ENCODE results near the gene NPC1L1. TPM values are rescaled to one million over a fixed set of nuclear protein-coding genes. Genes with fewer than 3 reads are reported as not detected.

Gene NPC1L1
- total and polyA plus RNA-seq, 9 donors = 0.05 to 0.28 (median 0.22) TPM

DNA sequence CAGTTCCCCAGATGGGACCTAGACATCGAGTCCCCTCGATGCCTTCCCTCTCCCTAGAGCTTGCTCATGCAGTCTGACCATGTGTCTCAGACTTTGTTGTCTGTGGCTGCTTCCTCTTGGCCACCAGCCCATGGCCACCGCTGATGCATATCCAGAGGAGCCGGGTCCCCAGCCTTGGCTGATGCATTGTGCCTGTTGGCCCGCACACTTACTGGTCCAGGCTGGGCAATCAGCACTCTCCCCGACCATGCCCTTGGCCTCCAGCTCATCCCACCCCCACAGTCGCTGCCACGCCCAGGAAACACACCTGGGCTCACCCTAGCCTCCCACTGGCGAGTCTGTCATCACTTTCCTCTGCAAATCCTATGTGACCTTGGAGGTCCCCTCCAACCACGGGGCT is 10.1 kb downstream of the NPC1L1 start:
- no peak overlapping the region for H3K27ac ChIP-seq
- H3K4me1 ChIP-seq (ENCODE audit: insufficient read depth) = no peaks in the 10 kb centered on the region
- intact Hi-C loops (cut with DNase I) = no loop called here
- no peaks in the 10 kb centered on the region for H3K36me3 ChIP-seq
- no peak for DNase-seq
- 57 to 75% (median 66%) methylated on average over 10 of the region's 10 CpGs for WGBS, 3 donors
- H3K9me3 ChIP-seq = no peaks in the 10 kb centered on the region
- no peak overlapping the region for H3K4me3 ChIP-seq
- no peaks in the 10 kb centered on the region for H3K27me3 ChIP-seq
- TF ChIP-seq, protein P1, sequence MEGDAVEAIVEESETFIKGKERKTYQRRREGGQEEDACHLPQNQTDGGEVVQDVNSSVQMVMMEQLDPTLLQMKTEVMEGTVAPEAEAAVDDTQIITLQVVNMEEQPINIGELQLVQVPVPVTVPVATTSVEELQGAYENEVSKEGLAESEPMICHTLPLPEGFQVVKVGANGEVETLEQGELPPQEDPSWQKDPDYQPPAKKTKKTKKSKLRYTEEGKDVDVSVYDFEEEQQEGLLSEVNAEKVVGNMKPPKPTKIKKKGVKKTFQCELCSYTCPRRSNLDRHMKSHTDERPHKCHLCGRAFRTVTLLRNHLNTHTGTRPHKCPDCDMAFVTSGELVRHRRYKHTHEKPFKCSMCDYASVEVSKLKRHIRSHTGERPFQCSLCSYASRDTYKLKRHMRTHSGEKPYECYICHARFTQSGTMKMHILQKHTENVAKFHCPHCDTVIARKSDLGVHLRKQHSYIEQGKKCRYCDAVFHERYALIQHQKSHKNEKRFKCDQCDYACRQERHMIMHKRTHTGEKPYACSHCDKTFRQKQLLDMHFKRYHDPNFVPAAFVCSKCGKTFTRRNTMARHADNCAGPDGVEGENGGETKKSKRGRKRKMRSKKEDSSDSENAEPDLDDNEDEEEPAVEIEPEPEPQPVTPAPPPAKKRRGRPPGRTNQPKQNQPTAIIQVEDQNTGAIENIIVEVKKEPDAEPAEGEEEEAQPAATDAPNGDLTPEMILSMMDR (IDR thresholded peaks at IDR 0.05) = no peak
- TF ChIP-seq POLR2A (IDR thresholded peaks at IDR 0.05) (no peak), EP300 (IDR thresholded peaks at IDR 0.05) (no peak)

DNA sequence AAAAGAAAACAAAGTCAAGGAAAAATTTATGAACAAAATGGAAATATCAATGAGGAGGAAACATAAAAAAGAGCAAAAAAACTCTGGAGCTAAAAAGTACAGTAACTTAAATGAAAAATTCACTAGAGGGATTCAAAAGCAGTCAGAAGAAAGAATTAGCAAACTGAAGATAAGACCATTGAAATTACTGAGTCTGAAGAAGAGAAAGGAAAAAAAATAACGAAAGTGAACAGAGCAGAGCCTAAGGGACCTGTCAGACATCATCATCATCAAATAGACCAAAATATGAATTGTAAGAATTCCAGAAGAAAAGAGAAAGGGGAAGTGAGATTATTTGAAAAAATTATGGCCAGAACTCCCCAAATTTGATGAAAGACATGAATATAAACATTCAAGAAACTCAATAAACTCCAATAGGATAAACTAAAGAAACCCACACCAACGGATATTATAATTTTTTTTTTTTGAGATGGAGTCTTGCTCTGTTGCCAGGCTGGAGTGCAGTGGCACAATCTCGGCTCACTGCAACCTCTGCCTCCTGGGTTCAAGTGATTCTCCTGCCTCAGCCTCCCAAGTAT is 16.2 kb downstream of the NPC1L1 start:
- Histone ChIP-seq H3K9me3 (peaks cover 0 to 3% of the 10 kb centered on the region in 2 donors), H3K27ac (no peak overlapping the region), H3K4me1 (ENCODE audit: insufficient read depth) (no peaks in the 10 kb centered on the region), H3K27me3 (no peaks in the 10 kb centered on the region), H3K4me3 (no peak overlapping the region), H3K36me3 (no peaks in the 10 kb centered on the region)
- no peak for TF ChIP-seq POLR2A (IDR thresholded peaks at IDR 0.05)
- TF ChIP-seq EP300 (IDR thresholded peaks at IDR 0.05) = no peak
- TF ChIP-seq, protein P1 (IDR thresholded peaks at IDR 0.05) = no peak
- 72 to 83% (median 76%) methylated on average over 3 of the region's 3 CpGs for WGBS, 3 donors
- no peak for DNase-seq
- intact Hi-C loops (cut with DNase I) = no loop called here

DNA sequence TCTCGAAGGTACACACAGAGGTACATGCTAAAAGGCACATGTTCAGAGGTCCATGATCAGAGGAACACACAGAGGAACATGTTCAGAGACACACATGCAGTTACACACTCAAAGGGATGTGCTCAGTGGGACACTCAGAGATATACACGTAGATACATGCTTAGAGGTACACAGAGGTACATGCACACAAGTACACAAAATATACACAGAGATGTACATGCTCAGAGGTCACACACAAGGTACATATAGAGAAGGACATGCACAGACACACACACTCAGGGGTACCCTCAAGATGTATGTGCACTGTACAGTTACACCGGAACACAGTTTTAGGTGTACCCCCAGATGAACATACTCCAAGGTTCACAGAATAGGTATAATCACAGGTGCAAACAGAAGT is 18.8 kb downstream of the NPC1L1 start:
- intact Hi-C loops (cut with DNase I) = no loop called here
- Histone ChIP-seq H3K27ac (no peak overlapping the region), H3K36me3 (no peaks in the 10 kb centered on the region), H3K9me3 (peaks cover 0 to 3% of the 10 kb centered on the region in 2 donors), H3K4me3 (no peak overlapping the region), H3K4me1 (ENCODE audit: insufficient read depth) (no peaks in the 10 kb centered on the region), H3K27me3 (no peaks in the 10 kb centered on the region)
- DNase-seq = no peak
- TF ChIP-seq, protein P1 (IDR thresholded peaks at IDR 0.05) = no peak
- TF ChIP-seq EP300 (IDR thresholded peaks at IDR 0.05) (no peak), POLR2A (IDR thresholded peaks at IDR 0.05) (no peak)
- WGBS, 3 donors = 84 to 92% (median 90%) methylated on average over 3 of the region's 3 CpGs

DNA sequence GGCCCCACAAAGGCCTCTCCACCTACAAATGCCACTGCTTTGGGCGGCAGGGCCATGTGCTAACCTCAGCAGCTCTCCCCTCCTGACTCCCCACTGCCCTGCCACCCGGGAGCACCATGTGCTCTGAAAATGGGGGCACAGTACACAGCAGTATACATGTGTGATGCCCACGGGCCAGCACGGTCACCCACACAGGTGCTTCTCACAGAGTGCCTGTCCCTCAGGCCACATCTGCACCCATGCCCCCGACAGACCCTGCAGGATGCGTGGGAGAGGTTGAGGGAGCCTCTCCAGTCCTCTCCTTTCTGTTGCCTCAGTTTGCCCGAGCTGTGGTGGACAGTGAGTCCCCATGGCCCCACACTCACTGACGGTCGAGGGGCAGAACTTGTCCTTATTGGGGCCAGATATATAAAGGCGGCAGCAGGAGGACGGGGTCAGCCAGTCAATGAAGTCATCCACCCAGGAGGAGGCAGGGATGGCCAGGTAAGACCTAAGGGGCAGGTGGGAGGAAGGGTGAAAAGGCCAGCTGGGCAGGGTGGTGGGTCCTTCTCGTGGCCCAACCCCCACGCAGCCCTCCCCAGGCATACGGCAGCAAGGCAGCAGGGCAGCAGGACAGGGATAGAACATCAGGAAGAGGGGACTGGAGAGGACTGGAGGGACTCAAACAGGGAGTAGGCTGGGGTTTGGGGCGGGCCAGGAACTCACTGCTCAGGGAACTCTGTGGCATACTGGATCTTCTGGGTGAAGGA is 19.6 kb downstream of the NPC1L1 start:
- Histone ChIP-seq H3K36me3 (no peaks in the 10 kb centered on the region), H3K27me3 (no peaks in the 10 kb centered on the region), H3K4me3 (no peak overlapping the region), H3K4me1 (ENCODE audit: insufficient read depth) (no peaks in the 10 kb centered on the region), H3K27ac (no peak overlapping the region), H3K9me3 (peaks cover 0 to 3% of the 10 kb centered on the region in 2 donors)
- TF ChIP-seq POLR2A (IDR thresholded peaks at IDR 0.05) (no peak), EP300 (IDR thresholded peaks at IDR 0.05) (no peak)
- TF ChIP-seq, protein P1 (IDR thresholded peaks at IDR 0.05) = no peak
- no peak for DNase-seq
- 78 to 81% (median 78%) methylated on average over 15 of the region's 15 CpGs for WGBS, 3 donors
- intact Hi-C loops (cut with DNase I) = no loop called here

Data from ovary (tissue), 9 donors.